ENCODE data around the gene MAP3K13. TPM values are rescaled to one million over a fixed set of nuclear protein-coding genes. Genes with fewer than 3 reads are reported as not detected.
"Not testable (repeated sequence)": the region's sequence is repeated elsewhere in the genome, so short reads cannot be mapped to it uniquely, and the experiment has no call there.

MAP3K13 gene
- total RNA-seq, 2 experiments from 2014 or later, result 9.9 to 13.9 TPM

- DNase-seq (no peak), ATAC-seq (no peak)
- CTCF ChIA-PET, result interaction anchor here (1.0 kb wide), 1 partner anchor 99 kb away, joined by 4 read pairs; no protein-coding TSS in a partner anchor
- Mint-ChIP-seq H3K36me3 (no peaks in the 10 kb centered on the region), H3K9me3 (ENCODE audit: low read depth) (no peaks in the 10 kb centered on the region), H3K4me3 (no peak overlapping the region), H3K27me3 (no peaks in the 10 kb centered on the region), H3K27ac (no peak overlapping the region), H3K4me1 (no peaks in the 10 kb centered on the region)
Observed at GRCh38 chr3:185460309-185460708, 97.4 kb downstream of the MAP3K13 start.

GRCh38 chr3:185460719-185461350, 97.9 kb downstream of the MAP3K13 start:
- H3K4me3 Mint-ChIP-seq, result no peak overlapping the region
- H3K27me3 Mint-ChIP-seq, result no peaks in the 10 kb centered on the region
- CTCF ChIA-PET, result interaction anchor here (1.0 kb wide), 1 partner anchor 98 kb away, joined by 4 read pairs; no protein-coding TSS in a partner anchor
- no peaks in the 10 kb centered on the region for H3K36me3 Mint-ChIP-seq
- H3K4me1 Mint-ChIP-seq, result no peaks in the 10 kb centered on the region
- DNase-seq (no peak), ATAC-seq (no peak)
- no peak overlapping the region for H3K27ac Mint-ChIP-seq
- H3K9me3 Mint-ChIP-seq (ENCODE audit: low read depth), result no peaks in the 10 kb centered on the region

GRCh38 chr3:185465471-185465870, 102.5 kb downstream of the MAP3K13 start:
- Mint-ChIP-seq H3K9me3 (ENCODE audit: low read depth) (no peaks in the 10 kb centered on the region), H3K4me3 (no peak overlapping the region), H3K36me3 (no peaks in the 10 kb centered on the region), H3K27ac (no peak overlapping the region), H3K4me1 (no peaks in the 10 kb centered on the region), H3K27me3 (no peaks in the 10 kb centered on the region)
- DNase-seq, result no peak
- no peak for ATAC-seq
- CTCF ChIA-PET, result no interaction called here

DNA sequence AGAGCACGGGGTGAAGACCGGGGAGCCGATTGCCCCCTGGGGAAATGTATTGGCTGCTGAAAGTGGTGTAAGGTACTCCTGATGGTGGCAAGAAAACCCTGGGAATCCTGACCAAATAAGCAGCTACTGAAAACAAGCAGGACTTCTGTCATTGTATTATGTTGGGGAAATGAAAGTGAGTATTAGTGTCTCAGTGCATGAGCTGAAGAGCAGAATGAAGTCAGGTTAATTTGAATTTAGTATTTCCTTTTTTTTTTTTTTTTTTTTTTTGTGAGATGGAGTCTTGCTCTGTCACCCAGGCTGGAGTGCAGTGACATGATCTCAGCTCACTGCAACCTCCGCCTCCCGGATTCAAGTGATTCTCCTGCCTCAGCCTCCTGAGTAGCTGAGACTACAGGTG, 103.2 kb downstream of the MAP3K13 start:
- H3K36me3 Mint-ChIP-seq; CTCF ChIA-PET; H3K4me1 Mint-ChIP-seq; DNase-seq; H3K9me3 Mint-ChIP-seq (ENCODE audit: low read depth); H3K4me3 Mint-ChIP-seq; ATAC-seq; H3K27ac Mint-ChIP-seq; H3K27me3 Mint-ChIP-seq: not testable (repeated sequence)

GRCh38 chr3:185469542-185469941, 106.6 kb downstream of the MAP3K13 start:
- Mint-ChIP-seq H3K27ac (no peak overlapping the region), H3K9me3 (ENCODE audit: low read depth) (no peaks in the 10 kb centered on the region), H3K27me3 (no peaks in the 10 kb centered on the region), H3K4me1 (no peaks in the 10 kb centered on the region), H3K36me3 (peaks cover 4% of the 10 kb centered on the region), H3K4me3 (no peak overlapping the region)
- CTCF ChIA-PET, result interaction anchor here (1.2 to 1.7 kb wide), 2 partner anchors 29 to 89 kb away, joined by 3 to 5 read pairs; no protein-coding TSS in a partner anchor
- DNase-seq, result no peak
- no peak for ATAC-seq

DNA sequence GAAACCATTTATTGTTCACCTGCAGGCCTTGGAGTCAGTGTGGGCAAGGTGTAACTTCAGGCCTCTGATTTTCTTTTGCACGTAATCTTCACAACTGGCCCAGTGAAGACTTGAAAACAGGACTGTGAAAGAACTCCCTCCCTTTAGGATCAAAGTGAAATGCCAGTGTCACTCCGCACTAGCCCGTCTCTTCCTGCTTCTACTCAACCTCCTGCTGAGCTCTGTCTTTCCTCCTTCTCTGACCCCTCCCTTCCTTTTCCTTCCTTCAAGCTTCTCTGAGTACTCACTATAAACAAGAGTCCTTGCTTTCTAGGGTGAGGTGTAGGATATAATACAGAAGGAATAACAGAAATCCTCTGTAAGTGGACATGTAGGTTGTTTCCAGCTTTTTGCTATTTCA, 107.4 kb downstream of the MAP3K13 start:
- Mint-ChIP-seq H3K4me3 (no peak overlapping the region), H3K27ac (no peak overlapping the region), H3K36me3 (peaks cover 4% of the 10 kb centered on the region), H3K27me3 (no peaks in the 10 kb centered on the region), H3K4me1 (no peaks in the 10 kb centered on the region), H3K9me3 (ENCODE audit: low read depth) (no peaks in the 10 kb centered on the region)
- DNase-seq, result no peak
- CTCF ChIA-PET, result interaction anchor here (1.2 kb wide), 1 partner anchor 30 kb away, joined by 3 read pairs; no protein-coding TSS in a partner anchor
- ATAC-seq, result no peak

- peaks cover 6% of the 10 kb centered on the region for H3K36me3 Mint-ChIP-seq
- CTCF ChIA-PET, result no interaction called here
- no peaks in the 10 kb centered on the region for H3K27me3 Mint-ChIP-seq
- H3K4me3 Mint-ChIP-seq, result no peak overlapping the region
- no peaks in the 10 kb centered on the region for H3K4me1 Mint-ChIP-seq
- H3K9me3 Mint-ChIP-seq (ENCODE audit: low read depth), result no peaks in the 10 kb centered on the region
- ATAC-seq, result no peak
- H3K27ac Mint-ChIP-seq, result no peak overlapping the region
- DNase-seq, result no peak
Observed at GRCh38 chr3:185473290-185473815, 110.4 kb downstream of the MAP3K13 start.

GRCh38 chr3:185474922-185475321, 112.0 kb downstream of the MAP3K13 start:
- H3K27me3 Mint-ChIP-seq; DNase-seq; ATAC-seq; H3K4me1 Mint-ChIP-seq; H3K36me3 Mint-ChIP-seq; H3K9me3 Mint-ChIP-seq (ENCODE audit: low read depth); H3K4me3 Mint-ChIP-seq; H3K27ac Mint-ChIP-seq; CTCF ChIA-PET: not testable (repeated sequence)

DNA sequence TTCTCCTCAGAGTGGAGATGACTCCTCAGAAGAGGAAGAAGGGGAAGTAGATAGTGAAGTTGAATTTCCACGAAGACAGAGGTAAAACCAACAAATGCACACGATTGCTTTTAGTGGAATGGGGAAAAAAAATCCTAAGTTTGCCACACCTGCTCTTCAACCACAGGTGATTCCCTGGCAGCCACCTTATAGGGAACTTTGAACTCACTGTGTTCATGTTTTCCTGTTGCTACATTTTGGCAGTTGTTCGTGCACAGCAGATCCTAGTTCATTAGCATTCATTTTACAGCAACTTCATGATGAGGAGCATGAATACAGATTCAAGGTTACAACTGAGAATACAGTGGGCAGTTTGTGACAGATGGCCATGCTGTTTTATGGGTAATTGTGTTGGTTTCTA, 114.4 kb downstream of the MAP3K13 start:
- ATAC-seq, result no peak
- CTCF ChIA-PET, result no interaction called here
- no peak overlapping the region for H3K27ac Mint-ChIP-seq
- peaks cover 23% of the 10 kb centered on the region for H3K36me3 Mint-ChIP-seq
- no peak overlapping the region for H3K4me3 Mint-ChIP-seq
- H3K27me3 Mint-ChIP-seq, result no peaks in the 10 kb centered on the region
- no peak for DNase-seq
- no peaks in the 10 kb centered on the region for H3K4me1 Mint-ChIP-seq
- peaks cover 2% of the 10 kb centered on the region for H3K9me3 Mint-ChIP-seq (ENCODE audit: low read depth)

- CTCF ChIA-PET, result no interaction called here
- Mint-ChIP-seq H3K4me1 (peaks cover 10% of the 10 kb centered on the region), H3K27me3 (no peaks in the 10 kb centered on the region)
Observed at GRCh38 chr3:185479373-185479945, 116.5 kb downstream of the MAP3K13 start.

DNA sequence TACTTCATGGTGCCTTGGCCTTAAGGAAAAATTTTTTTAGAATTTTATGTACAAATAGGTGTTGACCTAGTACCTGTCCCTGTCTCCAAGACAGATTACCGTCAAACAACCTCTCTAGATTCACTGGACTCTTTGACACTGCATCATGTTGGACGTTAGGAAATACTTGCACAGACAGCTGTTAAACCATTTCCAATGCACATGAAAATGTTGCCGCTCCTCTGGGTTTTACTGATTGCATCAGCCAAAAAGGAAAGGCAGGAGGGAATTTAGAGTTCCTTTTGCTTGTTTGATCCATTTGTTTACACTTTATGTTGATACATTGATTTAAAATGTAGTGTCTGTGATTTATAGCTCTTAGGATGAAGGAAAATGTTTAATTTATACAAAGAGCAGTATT, 121.4 kb downstream of the MAP3K13 start:
- peaks cover 10% of the 10 kb centered on the region for H3K4me1 Mint-ChIP-seq

More at GRCh38 chr3:185479373-185479945, 116.5 kb downstream of the MAP3K13 start:
- peaks cover 30% of the 10 kb centered on the region for H3K36me3 Mint-ChIP-seq
- no peak for ATAC-seq
- H3K9me3 Mint-ChIP-seq (ENCODE audit: low read depth), result peaks cover 2% of the 10 kb centered on the region
- H3K27ac Mint-ChIP-seq, result no peak overlapping the region
- no peak for DNase-seq
- no peak overlapping the region for H3K4me3 Mint-ChIP-seq

GRCh38 chr3:185486394-185486793, 123.5 kb downstream of the MAP3K13 start:
- Mint-ChIP-seq H3K4me3 (no peak overlapping the region), H3K9me3 (ENCODE audit: low read depth) (no peaks in the 10 kb centered on the region), H3K4me1 (peaks cover 11% of the 10 kb centered on the region), H3K27me3 (no peaks in the 10 kb centered on the region), H3K27ac (no peak overlapping the region), H3K36me3 (peaks cover 31% of the 10 kb centered on the region)
- no peak for ATAC-seq
- no peak for DNase-seq
- CTCF ChIA-PET, result no interaction called here

More for the DNA sequence above, 121.4 kb downstream of the MAP3K13 start:
- H3K4me3 Mint-ChIP-seq, result no peak overlapping the region
- CTCF ChIA-PET, result no interaction called here
- H3K9me3 Mint-ChIP-seq (ENCODE audit: low read depth), result peaks cover 2% of the 10 kb centered on the region
- peaks cover 31% of the 10 kb centered on the region for H3K36me3 Mint-ChIP-seq
- no peaks in the 10 kb centered on the region for H3K27me3 Mint-ChIP-seq
- H3K27ac Mint-ChIP-seq, result no peak overlapping the region
- no peak for ATAC-seq
- DNase-seq, result no peak

DNA sequence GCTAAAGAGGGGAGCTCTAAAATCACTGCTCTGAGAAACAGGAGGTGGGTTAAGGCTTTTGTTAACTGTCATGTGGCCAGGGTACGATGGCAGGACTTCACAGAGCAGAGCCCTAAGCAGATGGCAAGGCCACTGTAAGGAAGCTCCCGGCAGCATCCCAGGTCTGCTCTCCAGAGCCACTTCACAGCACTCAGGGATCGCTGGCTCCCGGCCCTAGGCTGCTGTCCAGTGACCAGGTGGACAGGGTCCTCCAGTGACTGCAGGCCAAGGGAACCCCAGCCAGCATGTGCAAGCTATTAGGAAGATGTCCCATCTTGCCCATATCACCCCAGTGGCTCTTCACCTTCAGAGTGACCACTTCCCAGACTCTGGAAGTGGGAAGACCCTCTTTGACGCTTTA, 125.5 kb downstream of the MAP3K13 start:
- H3K36me3 Mint-ChIP-seq, result peaks cover 17% of the 10 kb centered on the region
- H3K9me3 Mint-ChIP-seq (ENCODE audit: low read depth), result no peaks in the 10 kb centered on the region
- H3K4me1 Mint-ChIP-seq, result peaks cover 9% of the 10 kb centered on the region
- no peak overlapping the region for H3K4me3 Mint-ChIP-seq
- H3K27me3 Mint-ChIP-seq, result no peaks in the 10 kb centered on the region
- CTCF ChIA-PET, result no interaction called here
- no peak for DNase-seq
- ATAC-seq, result no peak
- no peak overlapping the region for H3K27ac Mint-ChIP-seq

GRCh38 chr3:185489462-185489861, 126.5 kb downstream of the MAP3K13 start:
- CTCF ChIA-PET, result no interaction called here
- peaks cover 25% of the 10 kb centered on the region for H3K36me3 Mint-ChIP-seq
- no peak overlapping the region for H3K4me3 Mint-ChIP-seq
- no peak overlapping the region for H3K27ac Mint-ChIP-seq
- DNase-seq (no peak), ATAC-seq (no peak)
- no peaks in the 10 kb centered on the region for H3K27me3 Mint-ChIP-seq
- H3K4me1 Mint-ChIP-seq, result peaks cover 9% of the 10 kb centered on the region
- H3K9me3 Mint-ChIP-seq (ENCODE audit: low read depth), result no peaks in the 10 kb centered on the region
